Activated CD8-positive, alpha-beta T cell treated with anti-CD3 and anti-CD28 coated beads for 36 hours (primary cell): Measurements from ENCODE around the gene ART1. TPM values are rescaled to one million over a fixed set of nuclear protein-coding genes. Genes with fewer than 3 reads are reported as not detected.
"Not testable (repeated sequence)": the region's sequence is repeated elsewhere in the genome, so short reads cannot be mapped to it uniquely, and the experiment has no call there.

ENCODE experiments used
- ATAC-seq: fragments of 200-7000 bp; cut with Tn5 transposase; one replicate; pipeline ENCODE4 v1.10.0; 2021; ENCODE audit warnings: mild to moderate bottlenecking, moderate library complexity
- CTCF ChIA-PET: fragments of 350-600 bp; sonication (Branson Sonifier 250); formaldehyde crosslinking; loops from one replicate; lab custom pipeline; 2021; ENCODE audit warnings: antibody characterized with exemption; lab: Charles Lee
- POLR2A ChIA-PET: fragments of 350-600 bp; sonication (Branson Sonifier 250); formaldehyde crosslinking; loops from one replicate; lab custom pipeline; 2021; ENCODE audit warnings: antibody characterized with exemption; lab: Charles Lee
- DNase-seq: peaks from one replicate; pipeline ENCODE4 v3.0.0-alpha.2; 2020
- H3K27ac Mint-ChIP-seq: one replicate; pipeline ENCODE4 v1.8.0; 2021; ENCODE audit warnings: mild to moderate bottlenecking, mixed read lengths
- H3K27me3 Mint-ChIP-seq: one replicate; pipeline ENCODE4 v1.8.0; 2021; ENCODE audit warnings: mixed read lengths
- H3K36me3 Mint-ChIP-seq: one replicate; pipeline ENCODE4 v1.8.0; 2021; ENCODE audit warnings: low read depth, mixed read lengths
- H3K4me1 Mint-ChIP-seq: one replicate; pipeline ENCODE4 v1.8.0; 2021; ENCODE audit warnings: low read depth, mixed read lengths
- H3K4me3 Mint-ChIP-seq: one replicate; pipeline ENCODE4 v1.8.0; 2021; ENCODE audit warnings: mild to moderate bottlenecking, moderate library complexity, mixed read lengths
- H3K9me3 Mint-ChIP-seq: one replicate; pipeline ENCODE4 v1.8.0; 2021; ENCODE audit warnings: mixed read lengths
- CTCF ChIP-seq: fragments of 200-600 bp; IDR thresholded peaks from one replicate; pipeline ENCODE4 v1.8.0; 2022; ENCODE audit warnings: antibody characterized with exemption, mild to moderate bottlenecking
- intact Hi-C: fragments of 100-400 bp; cut with micrococcal nuclease; formaldehyde crosslinking; loops from one replicate; pipeline ENCODE4 v1.10.0; 2022
- total RNA-seq, 2 experiments: library from RNA; stranded (reverse); gene quantifications; one replicate each; pipeline ENCODE4 v1.2.3, GENCODE V29; 2021

ART1 gene
- total RNA-seq, 2 experiments from 2014 or later: not detected

- intact Hi-C loops: no loop called here
- ATAC-seq (no peak), DNase-seq (no peak)
- H3K9me3 Mint-ChIP-seq: no peaks in the 10 kb centered on the region
- H3K4me1 Mint-ChIP-seq: peaks cover 9% of the 10 kb centered on the region
- no peaks in the 10 kb centered on the region for H3K36me3 Mint-ChIP-seq
- no peak for TF ChIP-seq CTCF
- ChIA-PET CTCF (no interaction called here), POLR2A (no interaction called here)
- H3K27ac Mint-ChIP-seq: no peak overlapping the region
- no peak overlapping the region for H3K4me3 Mint-ChIP-seq
- peaks cover 31% of the 10 kb centered on the region for H3K27me3 Mint-ChIP-seq
Observed at GRCh38 chr11:3639841-3640240, 5.1 kb upstream of the ART1 start.

- Mint-ChIP-seq H3K36me3 (no peaks in the 10 kb centered on the region), H3K27ac (no peak overlapping the region), H3K9me3 (no peaks in the 10 kb centered on the region), H3K27me3 (peaks cover 40% of the 10 kb centered on the region), H3K4me3 (peak overlapping the region; percentile 35), H3K4me1 (peaks cover 9% of the 10 kb centered on the region)
- DNase-seq: no peak
- intact Hi-C loops: no loop called here
- CTCF ChIA-PET: no interaction called here
- POLR2A ChIA-PET: no interaction called here
- no peak for ATAC-seq
- no peak for TF ChIP-seq CTCF
Observed at GRCh38 chr11:3641191-3641590, 3.7 kb upstream of the ART1 start.

GRCh38 chr11:3641701-3642070, 3.2 kb upstream of the ART1 start, which contains the start of gene ART5:
TSS of gene ART5 (minus strand) at chr11:3641992. CDS start at chr11:3641862, 130 bp downstream.
- Mint-ChIP-seq H3K9me3 (no peaks in the 10 kb centered on the region), H3K36me3 (no peaks in the 10 kb centered on the region), H3K4me3 (peak within 1 kb of the TSS; percentile 44), H3K27ac (no peak within 1 kb of the TSS), H3K27me3 (peaks cover 42% of the 10 kb centered on the region), H3K4me1 (peaks cover 9% of the 10 kb centered on the region)
- TF ChIP-seq CTCF: no peak
- ChIA-PET POLR2A (no interaction called here), CTCF (no interaction called here)
- DNase-seq: no peak
- ATAC-seq: no peak
- intact Hi-C loops: no loop called here

- POLR2A ChIA-PET: interaction anchor here (1.7 kb wide), 1 partner anchor 17 kb away, joined by 5 read pairs; no protein-coding TSS in a partner anchor
- peak overlapping the region; percentile 44 for H3K4me3 Mint-ChIP-seq
- intact Hi-C loops: no loop called here
Observed at GRCh38 chr11:3642071-3642951, 2.6 kb upstream of the ART1 start.

GRCh38 chr11:3643102-3643546, 1.8 kb upstream of the ART1 start:
- POLR2A ChIA-PET: interaction anchor here (1.7 kb wide), 1 partner anchor 18 kb away, joined by 5 read pairs; no protein-coding TSS in a partner anchor
- DNase-seq, H3K27ac Mint-ChIP-seq, H3K9me3 Mint-ChIP-seq, H3K4me3 Mint-ChIP-seq, H3K36me3 Mint-ChIP-seq, CTCF ChIA-PET, intact Hi-C loops, ATAC-seq, H3K4me1 Mint-ChIP-seq: not testable (repeated sequence)
- H3K27me3 Mint-ChIP-seq: peaks cover 43% of the 10 kb centered on the region

More at GRCh38 chr11:3642071-3642951, 2.6 kb upstream of the ART1 start:
- DNase-seq (peak; percentile 52), ATAC-seq (peak; percentile 89)
- H3K4me1 Mint-ChIP-seq: peaks cover 9% of the 10 kb centered on the region
- H3K36me3 Mint-ChIP-seq: no peaks in the 10 kb centered on the region
- TF ChIP-seq CTCF: no peak
- no peak overlapping the region for H3K27ac Mint-ChIP-seq
- H3K9me3 Mint-ChIP-seq: no peaks in the 10 kb centered on the region
- CTCF ChIA-PET: no interaction called here
- peaks cover 43% of the 10 kb centered on the region for H3K27me3 Mint-ChIP-seq
